Loucy (cell line): ENCODE measurements around the gene SULT2B1.

Experiments
- CTCF ChIP-seq: fragments of 200-600 bp; sonication (generic); conservative IDR thresholded peaks from 2 replicates; pipeline ENCODE4 v1.5.1; 2014; ENCODE audit warnings: mild to moderate bottlenecking, antibody characterized with exemption, low read length
- EZH2phosphoT487 ChIP-seq: fragments of 200-600 bp; IDR thresholded peaks from 2 replicates; pipeline ENCODE4 v1.6.1; 2018; ENCODE audit warnings: antibody characterized with exemption, mild to moderate bottlenecking, moderate library complexity, borderline replicate concordance

- TF ChIP-seq CTCF: no peak
- no peak for TF ChIP-seq EZH2phosphoT487
These were observed 59.9 kb downstream of the SULT2B1 start for GRCh38 chr19:48611872-48612271.
